Fibroblast of peridontal ligament (primary cell): ENCODE results near the gene CYTH3.
"Not testable (repeated sequence)": the region's sequence is repeated elsewhere in the genome, so short reads cannot be mapped to it uniquely, and the experiment has no call there.

Experiments
- DNase-seq: peaks from one replicate; pipeline ENCODE4 v3.0.0-alpha.2; 2010; ENCODE audit errors: extremely low read depth

The CYTH3 gene

DNA sequence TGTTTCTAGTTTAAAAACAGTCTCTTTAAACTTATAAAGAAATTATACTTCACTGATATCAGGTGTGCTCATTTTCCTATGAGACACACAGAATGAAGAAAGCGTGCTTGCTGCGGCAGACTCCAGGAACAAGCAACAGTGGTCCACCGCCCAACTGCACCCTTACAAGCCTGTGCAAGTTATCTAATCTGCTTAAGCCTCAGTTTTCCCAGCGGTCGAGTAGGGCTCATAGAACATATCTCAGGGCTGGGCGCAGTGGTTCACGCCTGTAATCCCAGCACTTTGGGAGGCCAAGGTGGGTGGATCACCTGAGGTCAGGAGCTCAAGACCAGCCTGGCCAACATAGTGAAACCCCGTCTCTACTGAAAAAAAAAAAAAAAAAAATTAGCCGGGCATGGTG is 43.1 kb downstream of the CYTH3 start:
- not testable (repeated sequence) for DNase-seq

DNA sequence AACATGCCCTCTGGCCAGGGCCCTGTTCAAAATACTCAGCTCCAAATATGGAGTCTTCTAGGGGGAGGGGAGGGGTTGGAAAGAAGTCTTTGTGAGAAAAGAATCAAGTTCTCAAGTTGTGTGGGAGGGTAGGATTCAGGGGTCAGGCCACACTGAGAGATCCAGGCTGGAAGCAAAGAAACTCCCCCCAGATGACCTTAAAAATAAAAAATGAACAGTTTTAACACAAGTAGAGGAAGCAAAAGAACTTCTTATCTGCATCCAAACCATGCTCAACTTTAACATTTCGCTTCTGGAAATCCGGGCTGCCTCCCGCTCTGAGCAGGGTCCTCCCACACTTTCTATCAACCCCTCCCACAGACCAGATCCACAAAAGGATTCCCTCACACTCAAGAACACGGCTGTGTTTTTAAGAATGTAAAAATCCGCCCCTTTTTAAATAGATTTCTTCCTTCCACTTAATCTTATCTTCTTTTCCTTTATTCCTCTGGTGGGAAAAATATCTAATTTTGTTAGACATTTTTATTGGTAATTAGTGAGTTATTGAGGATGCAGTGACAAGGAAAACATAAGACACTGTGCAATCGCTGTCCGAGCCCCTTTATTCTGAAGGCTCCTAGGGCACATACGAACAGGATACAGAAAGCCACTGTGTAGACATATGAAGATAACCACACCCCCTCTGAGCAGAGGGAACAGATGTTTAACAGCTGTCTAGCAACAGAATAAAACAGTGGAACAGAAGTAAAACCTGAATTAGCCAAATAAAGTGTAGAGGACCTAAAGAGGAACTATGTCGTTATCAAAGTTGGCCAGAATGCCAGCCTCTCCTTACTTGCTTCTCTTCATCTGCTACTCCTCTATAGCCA is 43.8 kb downstream of the CYTH3 start:
- DNase-seq: peak; percentile 69

DNA sequence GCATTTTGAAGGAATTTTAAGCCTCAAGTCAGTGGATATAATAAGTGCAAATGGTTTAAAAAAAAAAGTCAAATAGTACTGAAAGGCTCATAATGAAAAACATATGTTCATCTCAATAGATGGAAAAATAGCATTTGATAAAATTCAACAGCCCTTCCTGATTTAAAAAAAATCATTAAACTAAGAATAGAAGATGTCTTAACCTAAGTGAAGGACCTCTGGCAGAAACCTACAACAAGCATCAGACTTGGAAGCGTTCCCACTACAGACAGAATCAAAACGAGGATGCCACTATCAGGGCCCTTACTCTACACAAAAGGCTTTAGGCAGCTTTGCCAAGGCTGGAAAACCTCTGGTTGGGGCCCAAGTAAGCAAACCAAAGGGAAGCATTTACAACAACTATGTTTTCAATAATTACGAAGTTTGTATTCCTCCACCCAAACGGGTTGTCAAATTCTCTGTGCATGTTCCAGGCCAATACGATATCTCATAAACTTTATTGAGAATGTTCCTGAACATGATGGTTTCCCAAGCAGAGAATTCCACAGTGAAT is 45.1 kb downstream of the CYTH3 start:
- DNase-seq: peak; percentile 89

DNA sequence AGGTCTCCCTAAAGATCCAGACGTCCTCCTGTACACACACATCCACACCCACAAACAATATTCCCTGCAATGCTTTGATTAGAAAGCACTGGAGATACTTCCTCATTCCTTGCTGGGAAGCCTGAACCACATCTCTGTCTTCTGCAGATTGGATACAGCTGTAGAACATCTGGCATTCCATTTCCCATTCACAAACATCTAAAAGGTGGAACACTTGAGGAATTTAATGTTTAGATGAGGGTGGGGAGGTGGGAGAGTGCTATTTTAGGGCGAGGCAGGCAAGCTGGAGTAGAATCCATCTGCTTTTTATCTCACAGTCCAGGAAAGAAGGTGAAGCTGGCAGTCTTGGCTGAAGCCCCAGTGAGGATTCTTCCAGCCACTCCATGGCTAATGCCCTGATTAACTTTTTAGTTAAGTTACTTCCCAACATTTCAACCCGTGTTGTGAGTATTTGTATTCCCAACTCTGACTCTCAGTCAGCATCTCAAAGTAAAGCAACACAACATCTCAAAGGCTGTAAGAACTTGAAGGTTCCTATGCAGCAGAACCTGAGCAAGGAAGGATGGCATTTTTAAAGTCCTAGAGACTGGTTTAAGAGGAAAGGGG is 46.1 kb downstream of the CYTH3 start:
- DNase-seq: peak; percentile 80

DNA sequence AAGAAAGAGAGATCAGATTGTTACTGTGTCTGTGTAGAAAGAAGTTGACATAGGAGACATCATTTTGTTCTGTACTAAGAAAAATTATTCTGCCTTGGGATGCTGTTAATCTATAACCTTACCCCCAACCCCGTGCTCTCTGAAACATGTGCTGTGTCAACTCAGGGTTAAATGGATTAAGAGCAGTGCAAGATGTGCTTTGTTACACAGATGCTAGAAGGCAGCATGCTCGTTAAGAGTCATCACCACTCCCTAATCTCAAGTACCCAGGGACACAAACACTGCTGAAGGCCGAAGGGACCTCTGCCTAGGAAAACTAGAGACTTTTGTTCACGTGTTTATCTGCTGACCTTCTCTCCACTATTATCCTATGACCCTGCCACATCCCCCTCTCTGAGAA is 49.0 kb downstream of the CYTH3 start:
- not testable (repeated sequence) for DNase-seq

DNA sequence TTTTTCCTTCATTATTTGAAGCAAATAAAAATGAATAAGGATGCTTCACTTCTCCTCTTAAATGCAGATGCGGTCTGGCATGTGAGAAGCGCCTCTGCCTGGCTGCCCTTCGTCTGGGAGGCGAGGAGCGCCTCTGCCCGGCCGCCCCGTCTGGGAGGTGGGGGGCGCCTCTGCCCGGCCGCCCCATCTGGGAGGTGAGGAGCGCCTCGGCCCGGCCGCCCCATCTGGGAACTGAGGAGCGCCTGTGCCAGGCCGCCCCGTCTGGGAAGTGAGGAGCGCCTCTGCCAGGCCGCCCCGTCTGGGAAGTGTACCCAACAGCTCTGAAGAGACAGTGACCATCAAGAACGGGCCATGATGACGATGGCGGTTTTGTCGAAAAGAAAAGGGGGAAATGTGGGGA is 49.4 kb downstream of the CYTH3 start:
- DNase-seq: not testable (repeated sequence)

DNA sequence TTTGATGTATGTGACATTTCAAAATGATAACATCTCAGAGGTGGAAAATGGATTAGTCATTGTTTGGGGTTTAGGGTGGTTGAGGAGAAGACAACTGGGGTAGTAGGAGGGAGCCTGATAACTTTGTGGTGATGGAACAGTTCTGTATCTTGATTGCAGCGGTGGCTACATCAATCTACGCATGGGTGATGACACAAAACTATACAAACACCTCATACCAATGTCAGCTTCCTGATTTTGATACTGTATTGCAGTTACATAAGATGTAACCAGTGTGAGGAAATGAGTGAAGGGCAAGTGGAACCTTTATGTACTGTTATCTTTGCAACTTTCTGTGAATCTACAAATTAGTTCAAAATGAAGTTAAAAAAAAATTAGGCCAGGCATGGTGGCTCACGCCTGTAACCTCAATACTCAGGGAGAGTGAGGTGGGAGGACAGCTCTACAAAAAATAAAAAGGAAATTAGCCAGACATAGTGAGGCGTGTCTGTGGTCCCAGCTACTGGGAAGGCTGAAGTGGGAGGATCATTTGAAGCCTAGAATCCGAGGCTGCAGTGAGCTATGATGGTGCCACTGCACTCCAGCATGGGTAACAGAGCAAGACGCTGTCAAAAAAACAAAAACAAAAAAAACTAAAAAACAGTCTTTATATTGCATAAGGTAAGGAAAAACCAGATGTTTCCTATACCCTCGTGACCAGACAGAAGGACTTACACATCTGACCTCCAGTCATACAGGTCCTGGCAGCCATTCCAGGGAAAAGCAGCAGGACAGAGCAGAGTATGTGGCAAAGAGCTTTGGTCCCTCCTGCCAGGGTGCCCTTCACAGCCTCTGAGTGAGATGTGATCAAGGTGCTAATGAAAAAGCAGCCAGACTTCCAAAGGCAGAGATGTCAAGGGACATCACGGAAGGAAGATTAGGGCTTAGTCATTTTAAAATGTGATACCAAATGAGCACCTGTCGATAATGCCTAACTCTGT is 50.8 kb downstream of the CYTH3 start:
- DNase-seq: no peak

DNA sequence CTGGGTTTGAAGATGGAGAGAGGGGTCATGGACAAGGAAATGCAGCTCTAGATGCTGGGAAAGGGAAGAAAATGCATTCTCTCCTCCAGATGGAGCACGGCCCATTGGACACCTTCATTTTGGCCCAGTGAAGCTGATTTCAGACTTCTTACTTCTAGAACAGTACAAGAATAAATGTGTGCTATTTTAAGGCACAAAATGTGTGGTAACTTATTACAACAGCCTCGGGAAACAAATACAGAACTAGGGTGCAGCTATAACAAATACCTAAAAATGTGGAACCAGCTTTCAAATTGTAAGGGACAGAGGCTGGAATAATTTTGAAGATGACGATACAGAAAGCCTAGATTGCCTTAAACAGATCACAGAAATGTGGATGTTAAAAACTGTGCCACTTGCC is 54.1 kb downstream of the CYTH3 start:
- no peak for DNase-seq

DNA sequence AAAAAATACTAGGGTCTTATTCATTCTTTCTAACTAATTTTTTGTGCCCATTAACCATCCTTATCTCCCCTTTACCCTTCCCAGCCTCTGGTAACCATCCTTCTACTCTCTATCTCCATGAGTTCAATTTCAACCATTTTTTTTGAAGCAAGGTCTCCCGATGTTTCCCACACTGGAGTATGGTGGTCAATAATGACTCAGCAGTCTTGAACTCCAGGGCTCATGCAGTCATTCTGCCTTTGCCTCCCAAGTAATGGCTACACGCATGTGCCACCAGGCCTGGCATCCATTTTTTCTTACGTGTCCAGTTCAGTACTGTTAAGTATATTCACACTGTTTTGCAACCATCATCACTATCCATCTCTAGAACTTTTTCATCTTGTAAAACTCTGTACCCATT is 60.4 kb downstream of the CYTH3 start:
- DNase-seq: no peak

DNA sequence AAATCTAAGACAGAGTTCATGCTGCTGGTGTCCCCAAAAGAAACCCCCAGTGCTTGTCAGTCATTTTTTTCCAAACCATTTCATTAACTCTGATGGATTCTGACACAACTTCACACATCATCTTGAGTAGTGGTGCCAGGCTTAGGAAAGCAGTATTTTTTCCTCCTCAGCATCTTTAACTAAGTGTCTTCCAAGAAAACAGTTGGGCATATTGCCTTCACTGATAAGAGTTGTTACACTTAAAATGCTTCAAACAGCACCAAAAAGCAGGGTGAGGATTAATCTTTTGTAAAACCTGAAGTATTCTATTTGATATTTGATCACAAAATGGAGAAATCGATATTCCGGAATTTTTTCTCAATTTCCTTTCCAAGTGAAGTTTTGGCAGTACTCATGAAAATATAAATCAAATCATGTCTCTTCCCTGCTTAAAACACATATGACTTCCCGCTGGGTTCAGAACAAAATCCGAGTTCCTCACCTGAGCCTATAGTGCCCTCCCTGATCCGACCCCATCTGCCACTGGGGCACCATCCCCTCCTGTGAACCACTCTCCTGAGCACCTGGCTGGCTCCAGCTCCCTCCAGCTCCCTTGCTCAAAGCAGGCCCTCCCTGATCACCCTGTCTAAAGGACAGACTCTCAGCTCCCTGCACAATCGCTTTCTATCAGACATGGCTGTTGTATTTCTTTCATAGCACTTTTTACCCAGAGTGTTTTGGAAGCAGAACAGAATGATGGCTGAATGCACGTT is 61.6 kb downstream of the CYTH3 start:
- DNase-seq: no peak

DNA sequence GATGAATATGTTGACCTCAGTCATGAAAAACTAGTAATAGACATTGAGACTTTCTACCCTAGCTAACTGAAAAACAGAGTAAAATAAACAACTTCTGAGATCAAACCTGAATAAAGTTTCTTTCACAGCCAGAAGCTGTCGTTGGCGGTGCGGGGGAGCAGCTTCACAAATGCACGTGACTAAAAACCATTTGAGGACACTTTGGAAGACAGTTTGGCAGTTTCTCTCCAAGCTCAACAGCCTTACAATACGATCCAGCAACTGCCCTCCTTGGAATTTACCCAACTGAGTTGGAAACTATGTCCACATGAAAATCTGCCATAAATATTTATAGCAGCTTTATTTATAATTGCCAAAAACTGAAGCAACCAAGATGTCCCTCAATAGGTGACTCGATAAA is 63.1 kb downstream of the CYTH3 start:
- no peak for DNase-seq

DNA sequence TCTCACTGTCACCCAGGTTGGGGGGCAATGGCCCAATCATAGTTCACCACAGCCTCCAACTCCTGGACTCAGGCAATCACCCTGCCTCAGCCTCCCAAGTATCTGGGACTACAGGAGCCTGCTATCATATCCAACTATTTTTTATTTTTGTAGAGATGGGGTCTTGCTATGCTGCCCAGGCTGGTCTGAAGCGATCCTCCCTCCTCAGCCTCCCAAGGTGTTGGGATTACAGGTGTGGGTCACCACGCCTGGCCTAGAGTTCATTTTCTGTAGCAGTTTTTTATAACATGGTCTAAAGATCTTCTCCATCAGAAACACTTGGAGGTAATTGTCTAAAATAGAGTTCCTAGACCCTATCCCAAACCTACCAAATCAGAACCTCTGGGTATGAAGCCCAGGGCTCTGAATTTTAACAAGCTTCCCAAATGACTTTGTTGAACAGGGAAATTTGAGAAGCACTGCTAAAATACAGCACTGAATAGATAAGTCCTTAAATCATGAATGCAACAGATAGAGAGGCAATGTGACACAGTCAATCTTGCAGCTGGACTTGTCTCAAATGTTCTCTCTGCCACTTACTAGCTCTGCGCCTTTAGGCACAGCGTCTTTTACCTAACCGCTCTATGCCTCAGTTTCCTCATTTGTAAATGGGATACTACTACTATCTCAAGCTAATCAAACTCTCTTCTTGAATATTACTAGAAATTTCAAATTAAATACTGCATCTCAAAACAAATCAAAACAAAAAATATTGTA is 63.7 kb downstream of the CYTH3 start:
- DNase-seq: no peak

DNA sequence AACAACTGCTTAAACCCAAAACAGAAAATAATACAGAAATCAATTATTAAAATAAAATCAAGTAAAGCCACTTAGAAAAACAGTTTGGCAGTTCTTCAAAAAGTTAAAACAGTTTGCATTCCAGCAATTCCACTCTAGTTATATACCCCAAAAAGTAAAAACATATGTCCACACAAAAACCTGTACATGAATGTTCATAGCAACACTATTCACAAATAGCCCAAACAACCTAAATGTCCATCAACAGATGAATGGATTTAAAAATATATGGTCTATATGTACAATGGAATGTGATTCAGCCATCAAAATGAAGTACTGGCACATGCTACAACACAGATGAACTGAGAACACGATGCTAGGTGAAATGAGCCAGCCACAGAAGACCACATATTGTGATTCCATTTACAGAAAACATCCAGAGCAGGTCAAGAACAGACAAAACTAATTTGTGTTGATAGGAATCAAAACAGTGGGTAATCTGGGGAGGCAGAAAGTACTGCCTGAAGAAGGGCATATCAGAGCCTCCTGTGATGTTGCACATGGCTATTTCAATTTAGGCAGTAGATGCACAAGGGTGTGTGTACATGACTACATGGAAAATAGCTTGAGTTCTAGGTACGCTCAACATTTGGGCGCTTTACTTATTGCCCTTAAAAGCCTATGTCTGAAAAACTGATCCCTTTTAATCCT is 66.3 kb downstream of the CYTH3 start:
- DNase-seq: peak; percentile 76

DNA sequence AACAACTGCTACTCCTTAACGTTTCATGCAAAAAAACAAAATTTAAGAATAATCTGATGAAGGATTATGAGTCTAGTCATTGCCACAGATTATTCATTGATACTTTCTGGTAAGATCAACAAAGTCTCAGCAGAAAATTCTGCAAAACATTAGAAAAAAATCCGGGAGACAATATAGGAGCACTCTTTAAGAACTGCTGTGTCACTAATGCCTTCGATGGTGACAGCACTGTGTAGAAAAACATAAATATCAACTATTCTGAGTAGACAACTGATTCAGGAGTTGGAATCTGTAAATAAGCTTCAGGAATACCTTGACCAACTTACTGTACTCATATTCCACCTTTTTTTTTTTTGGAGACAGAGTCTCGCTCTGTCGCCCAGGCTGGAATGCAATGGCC is 69.0 kb downstream of the CYTH3 start:
- DNase-seq: no peak

DNA sequence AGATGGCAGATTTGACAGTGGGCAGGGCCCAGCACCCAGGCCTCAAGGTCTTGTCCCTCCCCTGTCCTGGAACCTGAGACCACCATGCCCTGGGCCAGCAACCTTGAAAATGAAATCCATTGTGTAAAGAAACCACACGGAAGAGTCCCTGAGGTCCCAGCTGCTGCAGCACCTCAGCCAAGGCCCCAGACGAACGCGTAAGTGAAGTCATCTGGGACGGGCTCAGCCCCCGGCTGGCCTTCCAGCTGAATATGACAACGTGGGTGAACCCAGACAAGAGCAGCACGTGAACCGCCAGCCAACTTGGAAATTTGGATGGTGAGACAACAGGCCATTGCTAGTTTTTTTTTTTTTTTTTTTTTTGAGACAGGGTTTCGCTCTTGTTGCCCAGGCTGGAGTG is 70.3 kb downstream of the CYTH3 start:
- DNase-seq: no peak

DNA sequence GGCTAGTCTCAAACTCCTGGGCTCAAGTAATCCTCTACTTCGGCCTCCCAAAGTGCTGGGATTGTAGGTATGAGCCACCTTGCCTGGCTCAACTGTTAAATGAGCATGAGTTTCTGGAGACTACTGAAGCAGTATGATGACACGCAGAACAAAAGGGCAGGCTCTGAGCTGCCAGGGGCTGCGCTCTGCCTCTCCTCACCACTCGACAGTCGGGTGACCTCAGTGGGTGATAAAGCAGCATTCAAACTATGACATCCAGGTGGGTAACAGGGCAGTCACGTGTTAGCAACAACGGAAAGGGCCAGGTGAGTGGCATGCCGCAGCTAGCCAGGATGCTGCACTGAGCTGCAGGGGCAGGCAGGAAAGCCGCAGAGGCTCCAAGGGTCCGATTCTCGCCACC is 71.5 kb downstream of the CYTH3 start:
- no peak for DNase-seq

DNA sequence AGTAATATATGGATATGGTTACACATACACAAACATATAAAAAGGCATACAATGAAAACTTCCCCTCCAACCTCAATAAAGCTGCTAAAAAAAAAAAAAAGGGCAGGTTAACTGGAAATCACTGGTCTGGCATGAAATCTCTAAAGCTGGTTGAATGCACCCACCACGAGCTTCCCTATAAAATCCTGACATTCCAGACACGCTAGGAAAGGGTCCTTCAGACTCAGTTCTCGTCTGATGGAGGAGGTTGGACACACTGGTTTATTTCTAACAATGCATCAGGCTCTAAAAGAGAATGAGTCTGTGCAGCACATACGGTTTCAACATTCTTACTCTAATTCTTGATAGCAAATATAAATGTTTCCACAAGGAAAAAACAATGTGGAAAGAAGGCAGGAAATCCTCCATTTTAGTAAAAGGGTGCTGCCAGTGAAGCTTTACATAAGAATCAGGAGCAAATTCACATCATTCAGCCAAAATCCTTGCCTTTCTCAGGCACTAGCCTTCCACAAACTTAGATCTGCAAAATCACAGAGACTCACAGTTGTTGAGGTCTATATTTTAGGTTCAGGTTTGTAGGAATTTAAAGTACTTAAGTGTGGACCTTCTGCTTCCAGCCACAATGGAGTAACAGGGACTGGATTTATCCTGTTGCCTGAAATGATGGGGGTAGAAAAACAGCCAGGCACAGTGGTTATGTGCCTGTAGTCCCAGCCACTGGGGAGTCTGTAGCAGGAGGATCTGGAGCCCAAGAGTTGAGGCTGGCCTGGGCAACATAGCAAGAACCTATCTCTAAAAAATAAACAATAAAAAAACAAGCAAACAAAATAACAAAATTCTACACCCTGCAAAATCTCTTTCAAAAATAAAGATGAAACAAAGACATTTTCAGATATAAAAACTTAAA is 73.5 kb downstream of the CYTH3 start:
- DNase-seq: peak; percentile 17

DNA sequence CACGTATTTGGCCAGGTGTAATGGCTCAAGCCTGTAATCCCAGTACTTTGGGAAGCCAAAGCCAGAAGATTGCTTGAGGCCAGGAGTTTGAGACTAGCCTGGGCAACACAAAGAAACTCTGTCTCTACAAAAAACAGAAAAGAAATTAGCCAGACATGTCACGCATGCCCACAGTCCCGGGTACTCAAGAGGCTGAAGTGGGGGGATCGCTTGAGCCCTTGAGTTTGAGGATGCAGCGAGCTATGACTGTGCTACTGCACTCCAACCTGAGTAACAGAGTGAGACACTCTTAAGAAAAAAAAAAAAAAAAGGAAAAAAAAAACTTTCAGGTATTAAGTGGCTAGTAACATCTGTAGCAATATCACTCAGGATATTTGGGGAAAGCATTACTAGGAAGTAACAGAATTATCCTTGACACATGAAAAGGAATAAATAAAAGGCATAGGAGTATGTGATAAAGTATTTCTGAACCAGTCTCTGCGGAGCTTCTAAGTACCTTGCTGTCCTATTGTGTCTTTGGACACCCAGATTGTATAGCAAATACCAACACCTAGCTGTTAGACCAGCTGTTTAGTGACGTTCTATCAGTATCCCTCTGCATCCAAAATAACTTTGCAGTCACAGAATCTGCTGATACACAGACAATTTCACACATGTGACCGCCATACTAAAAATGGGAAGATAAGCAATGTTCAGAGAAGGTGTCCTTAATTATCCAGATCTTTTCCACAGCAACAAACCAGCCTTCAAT is 74.4 kb downstream of the CYTH3 start:
- DNase-seq: no peak
